Gastrocnemius medialis (tissue), 4 donors: Measurements from ENCODE around the gene KIF13A.

Source experiments
- CTCF ChIP-seq, 5 experiments: fragments of 450-650 bp in 3 of 5; fragments of 200-600 bp in 2 of 5; sonication (generic) in 2 of 5; IDR thresholded peaks in 4 of 5; conservative IDR thresholded peaks in 1 of 5; 1 replicate in 4 of 5; 2 replicates in 1 of 5; pipeline ENCODE4 v1.5.1; 2016 to 2019; ENCODE audit warnings: antibody characterized with exemption in 5 of 5, mild to moderate bottlenecking in 3 of 5, moderate library complexity in 3 of 5
- POLR2A ChIP-seq, 2 donors: fragments of 450-650 bp; IDR thresholded peaks; one replicate each; pipeline ENCODE4 v1.6.1; 2017; ENCODE audit warnings: antibody characterized with exemption in 2 of 2, mild to moderate bottlenecking in 2 of 2, moderate library complexity in 2 of 2

GRCh38 chr6:17994019-17994418 lies 6.6 kb upstream of the KIF13A start:
- TF ChIP-seq CTCF (IDR thresholded peaks at IDR 0.05 in 4 of 5, conservative IDR thresholded peaks at IDR 0.05 in 1 of 5) (no peak), POLR2A (IDR thresholded peaks at IDR 0.05) (no peak)
